Neural progenitor cell (in vitro differentiated cells): ENCODE results near the gene HCRTR2. TPM values are rescaled to one million over a fixed set of nuclear protein-coding genes. Genes with fewer than 3 reads are reported as not detected.
A peak's percentile ranks its signal among the peaks of the same experiment; 100 is the strongest.

Source experiments
- DNase-seq: peaks from one replicate; pipeline ENCODE4 v3.0.0-alpha.2; 2016; ENCODE audit warnings: low spot score
- H2AFZ ChIP-seq: fragments of 200-600 bp; sonication (generic); replicated peaks from 2 replicates; pipeline ENCODE4 v1.6.1; 2016; ENCODE audit warnings: antibody characterized with exemption
- H3F3A ChIP-seq: fragments of 200-600 bp; sonication (generic); 2 replicates; pipeline ENCODE4 v1.6.1; 2016; ENCODE audit warnings: antibody characterized with exemption, low read depth
- H3K27ac ChIP-seq: fragments of 200-600 bp; sonication (generic); 2 replicates; pipeline ENCODE4 v1.5.1; 2016; ENCODE audit warnings: mild to moderate bottlenecking
- H3K27me3 ChIP-seq: fragments of 200-600 bp; sonication (generic); 2 replicates; pipeline ENCODE4 v1.6.1; 2016; ENCODE audit warnings: mild to moderate bottlenecking, moderate library complexity
- H3K36me3 ChIP-seq: fragments of 200-600 bp; sonication (generic); 2 replicates; pipeline ENCODE4 v1.5.1; 2016
- H3K4me1 ChIP-seq: fragments of 200-600 bp; sonication (generic); 2 replicates; pipeline ENCODE4 v1.6.1; 2016; ENCODE audit warnings: mixed run types
- H3K4me2 ChIP-seq: fragments of 200-600 bp; sonication (generic); 2 replicates; pipeline ENCODE4 v1.6.1; 2016
- H3K4me3 ChIP-seq: fragments of 200-600 bp; sonication (generic); 2 replicates; pipeline ENCODE4 v1.5.1; 2016
- H3K79me2 ChIP-seq: fragments of 200-600 bp; sonication (generic); 2 replicates; pipeline ENCODE4 v1.6.1; 2016; ENCODE audit warnings: low read depth
- H3K9ac ChIP-seq: fragments of 200-600 bp; sonication (generic); 2 replicates; pipeline ENCODE4 v1.6.1; 2016
- H3K9me3 ChIP-seq: fragments of 200-600 bp; sonication (generic); 2 replicates; pipeline ENCODE4 v1.5.1; 2016; ENCODE audit warnings: low read depth
- H4K20me1 ChIP-seq: fragments of 200-600 bp; sonication (generic); 2 replicates; pipeline ENCODE4 v1.6.1; 2016; ENCODE audit warnings: low read depth
- H3K27ac Mint-ChIP-seq: 3 replicates; pipeline ENCODE4 v1.8.0; 2021; ENCODE audit warnings: mixed read lengths
- H3K27me3 Mint-ChIP-seq: 2 replicates; pipeline ENCODE4 v1.8.0; 2022; ENCODE audit warnings: low read depth, mild to moderate bottlenecking, inconsistent platforms, moderate library complexity, mixed read lengths; ENCODE audit not compliant: insufficient read depth
- H3K36me3 Mint-ChIP-seq: 3 replicates; pipeline ENCODE4 v1.8.0; 2021; ENCODE audit warnings: mixed read lengths
- H3K4me1 Mint-ChIP-seq: 3 replicates; pipeline ENCODE4 v1.8.0; 2021; ENCODE audit warnings: mixed read lengths
- H3K4me3 Mint-ChIP-seq: 3 replicates; pipeline ENCODE4 v1.8.0; 2021; ENCODE audit warnings: mild to moderate bottlenecking, moderate library complexity, mixed read lengths
- H3K9me3 Mint-ChIP-seq: 3 replicates; pipeline ENCODE4 v1.8.0; 2020; ENCODE audit warnings: mixed read lengths
- CTCF ChIP-seq: fragments of 200-600 bp; sonication (generic); IDR thresholded peaks from 2 replicates; pipeline ENCODE4 v1.5.1; 2017; ENCODE audit warnings: antibody characterized with exemption, mild to moderate bottlenecking
- EZH2 ChIP-seq: fragments of 200-600 bp; sonication (generic); IDR thresholded peaks from 2 replicates; pipeline ENCODE4 v1.6.1; 2017; ENCODE audit warnings: antibody characterized with exemption, mild to moderate bottlenecking, moderate library complexity
- EZH2phosphoT487 ChIP-seq: fragments of 200-600 bp; sonication (generic); IDR thresholded peaks from 2 replicates; pipeline ENCODE4 v1.6.1; 2017; ENCODE audit warnings: antibody characterized with exemption
- total RNA-seq: library from RNA; depleted of rRNA; stranded (reverse); fragments of >200 nt; gene quantifications from 2 replicates; pipeline ENCODE4 v1.2.3, GENCODE V29; 2015; ENCODE audit warnings: low replicate concordance

Gene HCRTR2
- total RNA-seq, 1 donor from 2014 or later, result not detected

GRCh38 chr6:55282115-55282514 is 107.8 kb downstream of the HCRTR2 start:
- no peak overlapping the region for H3K27ac ChIP-seq
- H3K4me2 ChIP-seq, result no peak overlapping the region
- no peak overlapping the region for H3K4me3 ChIP-seq
- H3K4me1 ChIP-seq, result no peaks in the 10 kb centered on the region
- H3K9ac ChIP-seq, result no peak overlapping the region
- Mint-ChIP-seq H3K4me1 (peaks cover 5% of the 10 kb centered on the region), H3K4me3 (no peak overlapping the region), H3K36me3 (no peaks in the 10 kb centered on the region), H3K9me3 (no peaks in the 10 kb centered on the region), H3K27me3 (no peaks in the 10 kb centered on the region), H3K27ac (no peak overlapping the region)
- no peaks in the 10 kb centered on the region for H4K20me1 ChIP-seq
- no peaks in the 10 kb centered on the region for H3K79me2 ChIP-seq
- H3K36me3 ChIP-seq, result no peaks in the 10 kb centered on the region
- H3K9me3 ChIP-seq, result no peaks in the 10 kb centered on the region
- no peak for DNase-seq
- no peaks in the 10 kb centered on the region for H3F3A ChIP-seq
- H2AFZ ChIP-seq, result no peak overlapping the region
- TF ChIP-seq EZH2, result no peak
- no peak for TF ChIP-seq EZH2phosphoT487
- no peak for TF ChIP-seq CTCF
- H3K27me3 ChIP-seq, result no peaks in the 10 kb centered on the region

- Histone ChIP-seq H4K20me1 (no peaks in the 10 kb centered on the region), H3K79me2 (no peaks in the 10 kb centered on the region), H3K36me3 (no peaks in the 10 kb centered on the region), H3K9ac (no peak overlapping the region), H3K27me3 (no peaks in the 10 kb centered on the region), H3K9me3 (no peaks in the 10 kb centered on the region), H3K4me1 (no peaks in the 10 kb centered on the region), H3F3A (no peaks in the 10 kb centered on the region), H3K4me3 (no peak overlapping the region), H2AFZ (peak overlapping the region; percentile 12), H3K27ac (no peak overlapping the region), H3K4me2 (no peak overlapping the region)
- Mint-ChIP-seq H3K4me3 (no peak overlapping the region), H3K36me3 (no peaks in the 10 kb centered on the region), H3K4me1 (peaks cover 3% of the 10 kb centered on the region), H3K27me3 (no peaks in the 10 kb centered on the region), H3K9me3 (no peaks in the 10 kb centered on the region), H3K27ac (peak overlapping the region; percentile 57)
- DNase-seq, result no peak
- TF ChIP-seq CTCF (no peak), EZH2phosphoT487 (no peak), EZH2 (no peak)
Observed at GRCh38 chr6:55286824-55287223, 112.5 kb downstream of the HCRTR2 start.

- Histone ChIP-seq H3K9ac (no peak overlapping the region), H3K36me3 (no peaks in the 10 kb centered on the region), H3K4me3 (no peak overlapping the region), H3F3A (no peaks in the 10 kb centered on the region), H2AFZ (no peak overlapping the region), H3K4me1 (no peaks in the 10 kb centered on the region), H3K4me2 (no peak overlapping the region), H3K79me2 (no peaks in the 10 kb centered on the region), H4K20me1 (no peaks in the 10 kb centered on the region), H3K27ac (no peak overlapping the region), H3K9me3 (no peaks in the 10 kb centered on the region), H3K27me3 (no peaks in the 10 kb centered on the region)
- no peaks in the 10 kb centered on the region for H3K27me3 Mint-ChIP-seq
- H3K9me3 Mint-ChIP-seq, result no peaks in the 10 kb centered on the region
- no peak for DNase-seq
- TF ChIP-seq CTCF (no peak), EZH2phosphoT487 (no peak), EZH2 (no peak)
- no peak overlapping the region for H3K27ac Mint-ChIP-seq
- no peaks in the 10 kb centered on the region for H3K4me1 Mint-ChIP-seq
- no peak overlapping the region for H3K4me3 Mint-ChIP-seq
- H3K36me3 Mint-ChIP-seq, result no peaks in the 10 kb centered on the region
Observed at GRCh38 chr6:55290736-55291135, 116.4 kb downstream of the HCRTR2 start.
